Subcutaneous adipose tissue (tissue), 4 donors: Measurements from ENCODE around the gene PTTG1IP. TPM values are rescaled to one million over a fixed set of nuclear protein-coding genes. Genes with fewer than 3 reads are reported as not detected.

ENCODE experiments used
- total RNA-seq, 4 donors: library from RNA; depleted of rRNA; stranded (reverse); fragments of >200 nt; gene quantifications; one replicate each; pipeline ENCODE4 v1.1.0, GENCODE V29; 2016
- TF ChIP-seq, protein P1 (sequence below): fragments of 450-650 bp; IDR thresholded peaks from one replicate; pipeline ENCODE4 v1.5.1; 2016; ENCODE audit warnings: low read depth, mild to moderate bottlenecking, control low read depth, antibody characterized with exemption, moderate library complexity

The PTTG1IP gene
- total RNA-seq, 4 donors from 2014 or later = 131 to 244 (median 148) TPM

GRCh38 chr21:44800971-44801467 is 72.5 kb downstream of the PTTG1IP start:
- TF ChIP-seq, protein P1, sequence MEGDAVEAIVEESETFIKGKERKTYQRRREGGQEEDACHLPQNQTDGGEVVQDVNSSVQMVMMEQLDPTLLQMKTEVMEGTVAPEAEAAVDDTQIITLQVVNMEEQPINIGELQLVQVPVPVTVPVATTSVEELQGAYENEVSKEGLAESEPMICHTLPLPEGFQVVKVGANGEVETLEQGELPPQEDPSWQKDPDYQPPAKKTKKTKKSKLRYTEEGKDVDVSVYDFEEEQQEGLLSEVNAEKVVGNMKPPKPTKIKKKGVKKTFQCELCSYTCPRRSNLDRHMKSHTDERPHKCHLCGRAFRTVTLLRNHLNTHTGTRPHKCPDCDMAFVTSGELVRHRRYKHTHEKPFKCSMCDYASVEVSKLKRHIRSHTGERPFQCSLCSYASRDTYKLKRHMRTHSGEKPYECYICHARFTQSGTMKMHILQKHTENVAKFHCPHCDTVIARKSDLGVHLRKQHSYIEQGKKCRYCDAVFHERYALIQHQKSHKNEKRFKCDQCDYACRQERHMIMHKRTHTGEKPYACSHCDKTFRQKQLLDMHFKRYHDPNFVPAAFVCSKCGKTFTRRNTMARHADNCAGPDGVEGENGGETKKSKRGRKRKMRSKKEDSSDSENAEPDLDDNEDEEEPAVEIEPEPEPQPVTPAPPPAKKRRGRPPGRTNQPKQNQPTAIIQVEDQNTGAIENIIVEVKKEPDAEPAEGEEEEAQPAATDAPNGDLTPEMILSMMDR = no peak

DNA sequence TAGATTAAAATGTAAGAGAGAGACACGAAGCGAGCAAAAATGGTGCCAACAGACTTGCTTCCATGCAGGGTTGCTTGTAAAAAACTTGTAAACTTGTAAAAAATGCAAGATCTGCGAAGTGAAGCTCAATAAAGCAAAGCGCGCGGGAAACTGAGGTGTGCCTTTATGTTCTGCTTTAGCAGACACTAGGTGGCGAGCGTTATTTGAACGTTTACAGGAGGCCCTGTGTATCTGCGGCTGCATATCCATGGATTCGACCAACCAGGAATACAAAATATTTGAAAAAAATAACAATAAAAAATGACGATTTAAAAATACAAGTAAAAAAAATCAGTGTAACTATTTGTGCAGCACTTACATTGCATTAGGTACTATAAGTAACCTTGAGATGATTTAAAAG is 73.4 kb downstream of the PTTG1IP start:
- TF ChIP-seq, protein P1 = no peak

DNA sequence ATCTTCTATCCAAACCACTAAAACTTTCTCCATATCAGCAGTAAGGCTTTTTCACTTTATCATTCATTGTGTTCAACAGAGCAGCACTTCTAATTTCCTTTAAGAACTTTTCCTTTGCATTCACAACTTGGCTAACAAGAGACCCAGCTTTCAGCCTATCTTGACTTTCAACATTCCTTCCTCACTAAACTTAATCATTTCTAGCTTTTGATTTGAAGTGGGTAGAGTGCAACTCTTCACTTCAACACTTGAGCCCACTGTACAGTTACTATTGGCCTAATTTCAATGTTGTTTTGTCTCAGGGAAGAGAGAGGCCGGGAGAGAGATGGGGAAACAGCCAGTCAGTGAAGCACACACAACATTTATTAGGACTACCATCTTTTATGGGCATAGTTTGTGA is 73.8 kb downstream of the PTTG1IP start:
- TF ChIP-seq, protein P1 = no peak

Other genes with a start within 250 kb of the PTTG1IP start
- gene KRTAP10-9, start 246.6 kb downstream of the PTTG1IP start, total RNA-seq = not detected
- gene KRTAP10-10, start 236.3 kb downstream of the PTTG1IP start, total RNA-seq = not detected
- gene KRTAP10-11, start 227.3 kb downstream of the PTTG1IP start, total RNA-seq = not detected
- gene KRTAP12-4, start 219.0 kb downstream of the PTTG1IP start, total RNA-seq = not detected
- gene KRTAP12-3, start 215.8 kb downstream of the PTTG1IP start, total RNA-seq = not detected
- not detected for gene KRTAP12-2, start 206.8 kb downstream of the PTTG1IP start, total RNA-seq
- gene KRTAP12-1, start 191.5 kb downstream of the PTTG1IP start, total RNA-seq = not detected
- gene KRTAP10-12, start 176.5 kb downstream of the PTTG1IP start, total RNA-seq = not detected
- not detected for gene TSPEAR, start 162.1 kb downstream of the PTTG1IP start, total RNA-seq
- 100 to 1,000 TPM in 2 of 4 donors, 10 to 100 TPM in 2; 64.4 to 144 (median 100) TPM for gene UBE2G2, start 71.9 kb downstream of the PTTG1IP start, total RNA-seq
- gene SUMO3, start 55.6 kb downstream of the PTTG1IP start, total RNA-seq = 10 to 100 TPM; 41.3 to 77.0 (median 59.4) TPM
- gene ITGB2, start 47.2 kb upstream of the PTTG1IP start, total RNA-seq = 1,000 to 10,000 TPM in 1 of 4 donors, 100 to 1,000 TPM in 1, 10 to 100 TPM in 2; 55.8 to 1,044 (median 162) TPM
- gene SLX9, start 66.3 kb upstream of the PTTG1IP start, total RNA-seq = 10 to 100 TPM in 2 of 4 donors, 1 to 10 TPM in 2; 7.5 to 16.4 (median 10.5) TPM
- gene ADARB1, start 200.9 kb upstream of the PTTG1IP start, total RNA-seq = 10 to 100 TPM; 12.1 to 32.4 (median 14.4) TPM